KOPT-K1 (cell line): ENCODE results near the gene ACKR3.
A peak's percentile ranks its signal among the peaks of the same experiment; 100 is the strongest.

Source experiments
- H3K27ac ChIP-seq: fragments of 200-600 bp; sonication (generic); 2 replicates; pipeline ENCODE4 v1.5.1; 2016; ENCODE audit warnings: antibody characterized with exemption, mild to moderate bottlenecking, low read depth, low read length; ENCODE audit not compliant: poor library complexity, severe bottlenecking
- H3K36me3 ChIP-seq: fragments of 200-600 bp; sonication (generic); 2 replicates; pipeline ENCODE4 v1.5.1; 2017; ENCODE audit warnings: antibody characterized with exemption, mild to moderate bottlenecking, low read length, moderate library complexity; ENCODE audit not compliant: insufficient read depth
- H3K9me3 ChIP-seq: fragments of 200-600 bp; sonication (generic); 2 replicates; pipeline ENCODE4 v1.5.1; 2017; ENCODE audit warnings: antibody characterized with exemption, low read length, mild to moderate bottlenecking; ENCODE audit not compliant: insufficient read depth, poor library complexity, severe bottlenecking

ACKR3 gene

DNA sequence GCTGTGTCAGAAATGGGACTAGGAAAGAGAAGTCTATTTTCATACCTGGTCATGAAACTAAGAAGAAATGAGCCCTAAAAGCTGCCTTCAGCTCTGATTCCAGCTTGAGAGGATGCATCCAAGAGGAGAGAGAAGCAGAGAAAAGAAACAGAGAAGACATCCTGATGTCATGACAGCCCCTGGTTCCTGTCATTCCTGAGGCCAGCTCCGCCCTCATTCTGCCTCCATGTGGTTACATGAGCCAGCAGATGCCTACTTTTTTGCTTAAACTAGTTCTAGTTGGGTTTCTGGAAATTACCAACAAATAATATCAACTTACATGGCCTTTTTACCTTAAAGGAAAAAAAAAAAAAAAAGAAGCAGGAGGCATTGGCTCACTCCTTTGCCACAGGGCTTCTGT, 14.1 kb upstream of the ACKR3 start:
- Histone ChIP-seq H3K27ac (peak overlapping the region; percentile 96), H3K36me3 (no peaks in the 10 kb centered on the region), H3K9me3 (no peaks in the 10 kb centered on the region)

DNA sequence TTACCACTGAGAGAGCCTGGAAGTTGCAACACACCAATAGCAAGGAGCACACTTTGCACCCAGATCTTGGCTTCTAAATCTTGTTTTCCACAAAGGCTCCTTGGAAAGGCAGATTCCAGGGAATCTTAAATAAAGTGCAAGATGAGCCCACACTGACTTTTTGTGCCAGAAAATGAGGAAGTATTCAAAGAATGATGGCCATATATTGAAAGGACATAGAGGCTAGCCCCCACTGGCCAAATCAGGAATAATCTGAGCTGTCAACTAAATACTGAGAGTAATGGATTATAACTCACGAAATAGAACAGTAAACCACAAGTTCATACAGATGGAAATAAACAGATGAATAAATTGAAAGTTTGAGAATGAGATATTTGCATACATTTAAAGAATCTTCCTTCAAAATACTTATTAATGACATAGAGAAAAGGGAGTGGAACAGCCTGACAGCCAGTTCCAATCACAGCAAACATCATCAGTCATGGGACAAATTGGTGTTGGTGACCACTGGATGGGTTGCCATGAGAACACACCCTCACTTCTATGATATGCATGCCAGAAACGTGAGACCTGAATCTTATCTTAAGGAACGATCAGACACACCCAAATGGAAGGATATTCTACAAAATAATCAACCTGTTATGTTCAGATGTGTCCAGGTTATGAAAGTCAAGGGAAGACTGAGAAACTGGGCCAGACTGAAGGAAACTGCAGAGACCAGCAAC, 12.2 kb upstream of the ACKR3 start:
- H3K27ac ChIP-seq = peak overlapping the region; percentile 2
- H3K9me3 ChIP-seq = no peaks in the 10 kb centered on the region
- peaks cover 6% of the 10 kb centered on the region for H3K36me3 ChIP-seq

- Histone ChIP-seq H3K27ac (peak overlapping the region; percentile 2), H3K9me3 (no peaks in the 10 kb centered on the region), H3K36me3 (peaks cover 12% of the 10 kb centered on the region)
Observed at GRCh38 chr2:236558036-236558435, 11.6 kb upstream of the ACKR3 start.

DNA sequence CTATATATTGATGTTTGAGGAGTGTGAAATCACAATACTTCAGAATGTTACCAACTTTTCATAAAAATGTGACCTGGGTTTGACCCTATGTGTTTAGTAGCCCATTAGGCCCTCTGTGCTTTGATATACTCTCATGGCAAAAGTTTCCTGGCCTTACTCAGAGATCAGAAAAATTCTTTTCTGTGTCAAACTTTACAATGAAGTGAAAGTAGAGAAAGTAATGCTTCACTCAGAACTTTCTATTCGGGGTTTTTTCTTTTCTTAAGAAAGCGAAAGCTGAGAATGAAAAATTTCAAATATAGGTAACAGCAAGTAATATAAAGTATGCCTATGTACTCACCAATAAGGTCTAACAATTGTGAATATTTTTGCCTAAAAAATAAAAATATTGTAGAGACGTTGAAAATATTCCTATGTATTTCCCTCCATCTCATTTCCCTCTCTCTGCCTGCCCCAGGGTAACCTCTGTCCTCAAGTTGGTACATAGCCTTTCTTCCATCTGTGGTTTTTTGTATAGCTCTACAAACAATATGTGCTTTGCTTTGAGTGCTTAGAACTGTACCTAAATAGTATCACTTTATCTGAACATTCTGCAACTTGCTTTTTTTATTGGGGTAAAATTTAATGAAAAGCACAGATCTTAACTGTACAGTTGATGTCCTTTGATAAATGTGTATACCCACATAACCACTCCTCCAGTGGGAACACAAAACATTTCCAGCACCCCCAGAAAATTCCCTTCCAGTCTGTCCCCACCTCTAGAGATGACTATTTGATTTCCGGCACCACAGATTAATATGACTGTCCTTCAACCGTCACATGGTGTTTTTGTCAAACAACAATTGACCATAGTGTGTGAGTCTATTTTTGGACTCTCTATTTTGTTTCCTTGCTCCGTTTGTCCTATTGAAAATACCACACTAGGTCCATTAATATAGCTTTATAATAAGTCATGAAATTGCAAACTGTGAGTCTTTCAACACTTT, 10.3 kb upstream of the ACKR3 start:
- peak overlapping the region; percentile 41 for H3K27ac ChIP-seq
- H3K9me3 ChIP-seq = no peaks in the 10 kb centered on the region
- H3K36me3 ChIP-seq = peaks cover 14% of the 10 kb centered on the region

- Histone ChIP-seq H3K9me3 (no peaks in the 10 kb centered on the region), H3K36me3 (peaks cover 14% of the 10 kb centered on the region), H3K27ac (no peak overlapping the region)
Observed at GRCh38 chr2:236561874-236562273, 7.8 kb upstream of the ACKR3 start.

DNA sequence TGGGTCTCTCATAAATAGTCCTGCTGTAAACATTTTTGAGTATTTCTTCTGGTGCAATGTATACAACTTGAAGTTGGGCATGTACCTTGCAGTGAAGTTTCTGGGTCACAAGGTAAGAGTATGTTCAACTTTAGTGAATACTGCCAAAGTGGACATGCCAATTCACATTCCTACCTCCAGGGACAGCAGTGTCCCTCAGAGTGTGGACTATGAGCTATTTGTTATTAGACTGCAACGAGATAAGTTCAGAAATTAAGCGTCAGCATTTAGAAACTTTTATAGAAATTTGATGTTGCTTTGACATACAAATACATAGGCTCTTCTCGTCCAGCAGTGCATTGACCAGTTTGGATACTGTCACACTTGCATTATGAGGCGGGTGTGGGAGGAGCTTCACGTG, 7.2 kb upstream of the ACKR3 start:
- Histone ChIP-seq H3K9me3 (no peaks in the 10 kb centered on the region), H3K36me3 (peaks cover 14% of the 10 kb centered on the region), H3K27ac (no peak overlapping the region)

GRCh38 chr2:236563953-236564352, 5.7 kb upstream of the ACKR3 start:
- no peaks in the 10 kb centered on the region for H3K9me3 ChIP-seq
- H3K36me3 ChIP-seq = peaks cover 14% of the 10 kb centered on the region
- no peak overlapping the region for H3K27ac ChIP-seq

DNA sequence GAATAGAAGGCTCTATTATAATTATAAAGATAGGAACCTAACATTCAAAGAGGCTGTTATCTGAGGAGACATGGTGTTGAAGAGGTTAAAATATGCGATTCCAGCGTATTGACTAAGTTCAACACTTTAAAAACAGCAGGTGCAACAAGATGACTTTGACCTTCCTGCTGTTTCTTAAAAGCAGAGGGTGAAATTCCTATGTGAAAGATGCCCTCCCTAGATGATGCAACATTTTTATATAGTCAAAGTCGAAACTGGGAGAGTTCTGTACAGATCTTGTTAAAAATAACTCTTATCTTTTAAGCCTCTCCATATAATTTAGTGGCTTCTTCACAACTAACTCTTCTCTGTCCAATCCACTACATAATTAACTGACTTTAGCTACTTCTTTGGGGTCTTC, 4.4 kb upstream of the ACKR3 start:
- Histone ChIP-seq H3K27ac (no peak overlapping the region), H3K9me3 (no peaks in the 10 kb centered on the region), H3K36me3 (peaks cover 14% of the 10 kb centered on the region)

- H3K27ac ChIP-seq = no peak overlapping the region
- no peaks in the 10 kb centered on the region for H3K9me3 ChIP-seq
- peaks cover 14% of the 10 kb centered on the region for H3K36me3 ChIP-seq
Observed at GRCh38 chr2:236565879-236566402, 3.7 kb upstream of the ACKR3 start.

DNA sequence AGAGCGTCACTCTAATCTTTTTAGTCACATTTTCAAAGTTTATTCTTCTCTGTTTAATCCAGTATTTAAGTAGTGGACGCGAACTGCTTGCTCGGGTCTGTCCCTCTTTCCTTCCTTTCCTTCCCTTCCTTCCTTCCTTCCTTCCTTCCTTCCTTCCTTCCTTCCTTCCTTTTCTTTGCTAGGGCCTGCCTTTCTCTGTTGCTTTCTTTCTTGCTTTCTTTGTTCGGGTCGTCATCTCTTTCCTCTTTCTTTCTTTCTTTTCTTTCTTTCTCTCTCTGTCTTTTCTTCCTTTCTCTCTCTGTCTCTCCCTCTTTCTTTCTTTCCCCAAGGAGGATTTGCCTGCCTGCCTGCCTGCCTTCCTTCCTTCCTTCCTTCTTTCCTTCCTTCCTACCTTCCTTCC, 3.0 kb upstream of the ACKR3 start:
- Histone ChIP-seq H3K27ac (no peak overlapping the region), H3K36me3 (peaks cover 14% of the 10 kb centered on the region), H3K9me3 (no peaks in the 10 kb centered on the region)

- Histone ChIP-seq H3K36me3 (peaks cover under 1% of the 10 kb centered on the region; the same call in 1 of the 2 replicates), H3K9me3 (no peaks in the 10 kb centered on the region), H3K27ac (no peak overlapping the region)
Observed at GRCh38 chr2:236568068-236568921, 1.3 kb upstream of the ACKR3 start.

GRCh38 chr2:236568922-236569572, 578 bp upstream of the ACKR3 start:
- H3K36me3 ChIP-seq = no peaks in the 10 kb centered on the region
- H3K27ac ChIP-seq = no peak overlapping the region
- no peaks in the 10 kb centered on the region for H3K9me3 ChIP-seq

- Histone ChIP-seq H3K27ac (no peak overlapping the region), H3K9me3 (no peaks in the 10 kb centered on the region), H3K36me3 (no peaks in the 10 kb centered on the region)
Observed at GRCh38 chr2:236570081-236570868, 650 bp downstream of the ACKR3 start.

- no peaks in the 10 kb centered on the region for H3K36me3 ChIP-seq
- no peak overlapping the region for H3K27ac ChIP-seq
- no peaks in the 10 kb centered on the region for H3K9me3 ChIP-seq
Observed at GRCh38 chr2:236571145-236571544, 1.5 kb downstream of the ACKR3 start.
